HepG2 (cell line): ENCODE results near the gene ZNF22. TPM values are rescaled to one million over a fixed set of nuclear protein-coding genes. Genes with fewer than 3 reads are reported as not detected.

Source experiments
- BCL6 ChIP-seq: IDR thresholded peaks from 2 replicates; pipeline ENCODE4 v1.6.1; 2016; ENCODE audit warnings: missing genetic modification reagents, missing compliant biosample characterization
- BORCS8-MEF2B ChIP-seq: sonication (generic); formaldehyde crosslinking; IDR thresholded peaks from 2 replicates; pipeline ENCODE4 v1.8.0; 2022; ENCODE audit warnings: mild to moderate bottlenecking, missing genetic modification reagents
- BRCA1 ChIP-seq: sonication (generic); formaldehyde crosslinking; IDR thresholded peaks from 2 replicates; pipeline ENCODE4 v1.4.0; 2020; ENCODE audit warnings: missing genetic modification reagents
- BRF2 ChIP-seq: sonication (generic); formaldehyde crosslinking; IDR thresholded peaks from 2 replicates; pipeline ENCODE4 v1.8.1; 2022; ENCODE audit warnings: mild to moderate bottlenecking, missing genetic modification reagents
- CREM ChIP-seq, 2 experiments: sonication (generic) in 1 of 2; formaldehyde crosslinking in 1 of 2; IDR thresholded peaks; 2 replicates each; pipeline versions ENCODE4 v1.4.0 to v1.6.1; 2016 to 2020; ENCODE audit warnings: antibody characterized with exemption in 1 of 2, mild to moderate bottlenecking in 1 of 2, missing genetic modification reagents in 1 of 2
- DPF2 ChIP-seq: sonication (generic); formaldehyde crosslinking; IDR thresholded peaks from 2 replicates; pipeline ENCODE4 v1.4.0; 2020; ENCODE audit warnings: mild to moderate bottlenecking, low read depth, missing genetic modification reagents, borderline replicate concordance
- GABPB1 ChIP-seq: IDR thresholded peaks from 2 replicates; pipeline ENCODE4 v1.6.1; 2016; ENCODE audit warnings: mild to moderate bottlenecking, missing genetic modification reagents, moderate library complexity, missing compliant biosample characterization
- JUNB ChIP-seq: sonication (generic); formaldehyde crosslinking; IDR thresholded peaks from 2 replicates; pipeline ENCODE4 v1.8.0; 2022; ENCODE audit warnings: missing genetic modification reagents, mild to moderate bottlenecking, borderline replicate concordance
- MED1 ChIP-seq: sonication (generic); formaldehyde crosslinking; IDR thresholded peaks from 2 replicates; pipeline ENCODE4 v1.4.0; 2020; ENCODE audit warnings: missing genetic modification reagents
- MEF2D ChIP-seq: sonication (generic); formaldehyde crosslinking; IDR thresholded peaks from 2 replicates; pipeline ENCODE4 v1.5.1; 2020; ENCODE audit warnings: mild to moderate bottlenecking, missing genetic modification reagents
- PHB2 ChIP-seq: fragments of 450-650 bp; IDR thresholded peaks from 2 replicates; pipeline ENCODE4 v1.6.1; 2018; ENCODE audit not compliant: partially characterized antibody
- SMC3 ChIP-seq: IDR thresholded peaks from 2 replicates; pipeline ENCODE4 v1.6.1; 2011; ENCODE audit warnings: low read length, improper control_type of control experiment
- SRSF1 ChIP-seq: fragments of 200-400 bp; formaldehyde crosslinking; optimal IDR thresholded peaks from 2 replicates; pipeline ENCODE3; 2017; ENCODE audit warnings: mild to moderate bottlenecking, low read depth, low read length, moderate library complexity
- TAF1 ChIP-seq: sonication (generic); formaldehyde crosslinking; IDR thresholded peaks from 2 replicates; pipeline ENCODE4 v1.4.0; 2020; ENCODE audit warnings: missing genetic modification reagents
- YY1 ChIP-seq: IDR thresholded peaks from 2 replicates; pipeline ENCODE4 v1.6.1; 2011; ENCODE audit warnings: low read length, low read depth, moderate library complexity, mild to moderate bottlenecking; ENCODE audit not compliant: insufficient read depth, insufficient replicate concordance
- ZBTB14 ChIP-seq: sonication (generic); formaldehyde crosslinking; IDR thresholded peaks from 2 replicates; pipeline ENCODE4 v1.4.0; 2020; ENCODE audit warnings: missing genetic modification reagents
- ZBTB34 ChIP-seq: sonication (generic); formaldehyde crosslinking; IDR thresholded peaks from 2 replicates; pipeline ENCODE4 v1.8.0; 2022; ENCODE audit warnings: mild to moderate bottlenecking, missing genetic modification reagents
- ZBTB7A ChIP-seq: sonication (generic); formaldehyde crosslinking; IDR thresholded peaks from 2 replicates; pipeline ENCODE4 v1.8.0; 2022; ENCODE audit warnings: mild to moderate bottlenecking, missing genetic modification reagents
- ZHX2 ChIP-seq, 2 experiments: sonication (generic) in 1 of 2; formaldehyde crosslinking in 1 of 2; IDR thresholded peaks; 2 replicates each; pipeline versions ENCODE4 v1.6.1 to v1.9.0; 2014 to 2022; ENCODE audit warnings: antibody characterized with exemption in 1 of 2, borderline replicate concordance in 1 of 2, inconsistent platforms in 1 of 2, low read depth in 1 of 2, missing genetic modification reagents in 1 of 2
- ZKSCAN5 ChIP-seq: sonication (generic); formaldehyde crosslinking; IDR thresholded peaks from 2 replicates; pipeline ENCODE4 v1.5.1; 2020; ENCODE audit warnings: mild to moderate bottlenecking, missing genetic modification reagents
- ZNF501 ChIP-seq: sonication (generic); formaldehyde crosslinking; IDR thresholded peaks from 2 replicates; pipeline ENCODE4 v1.5.1; 2020; ENCODE audit warnings: mild to moderate bottlenecking, moderate library complexity, missing genetic modification reagents
- ZNF614 ChIP-seq: IDR thresholded peaks from 2 replicates; pipeline ENCODE4 v1.6.1; 2018; ENCODE audit warnings: missing biosample characterization, missing genetic modification reagents, inconsistent platforms, borderline replicate concordance
- polyA plus RNA-seq, 8 experiments: library from polyadenylated mRNA; depleted of rRNA in 3 of 8; stranded (reverse) in 7 of 8; unstranded in 1 of 8; fragments of >200 nt; fragmentation: Illumina TruSeq in 4 of 8; extraction: Trizol in 4 of 8; gene quantifications; 2 replicates each; pipeline versions ENCODE4 v1.2.1 to v1.2.3, GENCODE V29; 2011 to 2016; ENCODE audit warnings: low read depth in 4 of 8, missing spikeins in 1 of 8, mixed read lengths in 1 of 8; ENCODE audit not compliant: insufficient read depth in 1 of 8
- total RNA-seq, 5 experiments: library from RNA; depleted of rRNA; stranded (reverse); fragments of >200 nt; fragmentation: Illumina TruSeq; extraction: Trizol; gene quantifications; 2 replicates each; pipeline ENCODE4 v1.2.3, GENCODE V29; 2016; ENCODE audit warnings: low read depth in 1 of 5

ZNF22 gene
- total and polyA plus RNA-seq, 2 of the 13 experiments (the other 11 are each of a cell fraction or from before 2014, with no cell fraction given) = 0.40 to 1.3 TPM

DNA sequence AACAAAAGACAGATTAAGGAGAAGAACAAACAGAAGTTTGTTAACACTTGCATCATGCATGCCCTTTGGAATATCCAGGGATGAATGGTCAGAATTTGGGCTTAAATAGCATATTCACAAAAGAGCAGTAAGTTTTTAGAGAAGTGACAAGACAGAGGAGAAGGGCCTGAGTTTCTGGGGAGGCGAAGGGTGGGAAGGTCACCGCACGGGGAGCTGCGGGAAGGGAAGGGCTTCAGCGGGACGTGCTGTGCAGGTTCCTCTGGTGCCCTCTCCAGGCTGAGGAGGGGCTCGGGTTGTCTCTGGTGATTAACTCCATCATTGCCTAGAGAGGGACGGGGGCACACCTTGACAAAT, 10.4 kb upstream of the ZNF22 start (continued):
- TF ChIP-seq ZBTB34 (CRISPR knock-in tag) (no peak), BRCA1 (CRISPR knock-in tag) (no peak), MEF2D (peak; percentile 79), BORCS8-MEF2B (no peak), BRF2 (CRISPR knock-in tag) (0 out of 2 replicates have a peak, but pooled peaks have one; percentile 37), JUNB (CRISPR knock-in tag) (no peak), YY1 (peak; percentile 22), SRSF1 (no peak), TAF1 (no peak), ZHX2 (IDR thresholded peaks at IDR 0.05; ENCODE audit: low read depth) (no peak), ZHX2 (CRISPR knock-in tag; IDR thresholded peaks at IDR 0.05; ENCODE audit: borderline replicate concordance) (no peak), ZBTB7A (CRISPR knock-in tag) (0 out of 2 replicates have a peak, but pooled peaks have one; percentile 8), ZNF614 (CRISPR knock-in tag) (peak; percentile 62; the same call in 1 of the 2 replicates), SMC3 (peak; percentile 39), DPF2 (no peak), BCL6 (CRISPR knock-in tag) (peak; percentile 63), ZBTB14 (no peak), PHB2 (no peak), CREM (IDR thresholded peaks at IDR 0.05) (peak; percentile 58; the same call in 1 of the 2 replicates), CREM (CRISPR knock-in tag; IDR thresholded peaks at IDR 0.05) (no peak), GABPB1 (CRISPR knock-in tag) (0 out of 2 replicates have a peak, but pooled peaks have one; percentile 18), ZNF501 (CRISPR knock-in tag) (peak; percentile 63; the same call in 1 of the 2 replicates), MED1 (CRISPR knock-in tag) (peak; percentile 86), ZKSCAN5 (CRISPR knock-in tag) (no peak)
